HepG2 (cell line): ENCODE results near the gene NCAPD2. TPM values are rescaled to one million over a fixed set of nuclear protein-coding genes. Genes with fewer than 3 reads are reported as not detected.

Experiments used
- DR1 ChIP-seq: sonication (generic); formaldehyde crosslinking; IDR thresholded peaks from 2 replicates; pipeline ENCODE4 v1.8.0; 2021; ENCODE audit warnings: mild to moderate bottlenecking, missing genetic modification reagents, inconsistent platforms
- FOXJ3 ChIP-seq: sonication (generic); formaldehyde crosslinking; IDR thresholded peaks from 2 replicates; pipeline ENCODE4 v1.4.0; 2020; ENCODE audit warnings: missing genetic modification reagents, mild to moderate bottlenecking, borderline replicate concordance
- HDAC1 ChIP-seq: sonication (generic); formaldehyde crosslinking; IDR thresholded peaks from 2 replicates; pipeline ENCODE4 v1.5.1; 2020; ENCODE audit warnings: mild to moderate bottlenecking, missing genetic modification reagents
- MZF1 ChIP-seq: sonication (generic); formaldehyde crosslinking; IDR thresholded peaks from 2 replicates; pipeline ENCODE4 v1.8.1; 2023; ENCODE audit warnings: mild to moderate bottlenecking, missing genetic modification reagents, borderline replicate concordance
- NR2C2 ChIP-seq: sonication (generic); formaldehyde crosslinking; IDR thresholded peaks from 2 replicates; pipeline ENCODE4 v1.4.0; 2020; ENCODE audit warnings: missing genetic modification reagents, mild to moderate bottlenecking, moderate library complexity, borderline replicate concordance
- NR2F1 ChIP-seq, 2 experiments: fragments of 450-650 bp in 1 of 2; formaldehyde crosslinking in 1 of 2; IDR thresholded peaks; 2 replicates each; pipeline versions ENCODE4 v1.5.0 to v1.6.1; 2016 to 2020; ENCODE audit warnings: mild to moderate bottlenecking in 1 of 2, missing compliant biosample characterization in 1 of 2, missing genetic modification reagents in 1 of 2, moderate library complexity in 1 of 2
- RORA ChIP-seq: sonication (generic); formaldehyde crosslinking; IDR thresholded peaks from 2 replicates; pipeline ENCODE4 v1.5.0; 2020; ENCODE audit warnings: mild to moderate bottlenecking, missing genetic modification reagents, moderate library complexity
- SNAPC2 ChIP-seq: sonication (generic); formaldehyde crosslinking; IDR thresholded peaks from 2 replicates; pipeline ENCODE4 v1.8.1; 2022; ENCODE audit warnings: mild to moderate bottlenecking, missing genetic modification reagents
- ZNF224 ChIP-seq: sonication (generic); formaldehyde crosslinking; IDR thresholded peaks from 2 replicates; pipeline ENCODE4 v1.5.0; 2020; ENCODE audit warnings: mild to moderate bottlenecking, missing genetic modification reagents
- ZNF30 ChIP-seq: sonication (generic); formaldehyde crosslinking; IDR thresholded peaks from 2 replicates; pipeline ENCODE4 v1.5.0; 2020; ENCODE audit warnings: mild to moderate bottlenecking, missing genetic modification reagents
- ZNF549 ChIP-seq: sonication (generic); formaldehyde crosslinking; IDR thresholded peaks from 2 replicates; pipeline ENCODE4 v1.5.0; 2020; ENCODE audit warnings: missing genetic modification reagents
- ZNF567 ChIP-seq: sonication (generic); formaldehyde crosslinking; IDR thresholded peaks from 2 replicates; pipeline ENCODE4 v1.8.1; 2023; ENCODE audit warnings: mild to moderate bottlenecking, missing genetic modification reagents, borderline replicate concordance
- polyA plus RNA-seq, 8 experiments: library from polyadenylated mRNA; depleted of rRNA in 3 of 8; stranded (reverse) in 7 of 8; unstranded in 1 of 8; fragments of >200 nt; fragmentation: Illumina TruSeq in 4 of 8; extraction: Trizol in 4 of 8; gene quantifications; 2 replicates each; pipeline versions ENCODE4 v1.2.1 to v1.2.3, GENCODE V29; 2011 to 2016; ENCODE audit warnings: low read depth in 4 of 8, missing spikeins in 1 of 8, mixed read lengths in 1 of 8; ENCODE audit not compliant: insufficient read depth in 1 of 8
- total RNA-seq, 5 experiments: library from RNA; depleted of rRNA; stranded (reverse); fragments of >200 nt; fragmentation: Illumina TruSeq; extraction: Trizol; gene quantifications; 2 replicates each; pipeline ENCODE4 v1.2.3, GENCODE V29; 2016; ENCODE audit warnings: low read depth in 1 of 5
- TF ChIP-seq, protein P1 (sequence below): sonication (generic); formaldehyde crosslinking; IDR thresholded peaks from 2 replicates; pipeline ENCODE4 v1.5.1; 2020; ENCODE audit warnings: mild to moderate bottlenecking, missing genetic modification reagents, moderate library complexity
- TF ChIP-seq, protein P2 (sequence below), 2 experiments: sonication (generic) in 1 of 2; formaldehyde crosslinking in 1 of 2; IDR thresholded peaks; 2 replicates each; pipeline versions ENCODE4 v1.4.0 to v1.6.1; 2018 to 2020; ENCODE audit warnings: missing genetic modification reagents in 2 of 2, borderline replicate concordance in 1 of 2, low read depth in 1 of 2, mild to moderate bottlenecking in 1 of 2, missing biosample characterization in 1 of 2
- TF ChIP-seq, protein P3 (sequence below), 2 experiments: sonication (generic) in 1 of 2; formaldehyde crosslinking in 1 of 2; IDR thresholded peaks; 2 replicates each; pipeline versions ENCODE4 v1.4.0 to v1.6.1; 2016 to 2020; ENCODE audit warnings: borderline replicate concordance in 1 of 2, low read depth in 1 of 2, mild to moderate bottlenecking in 1 of 2, missing genetic modification reagents in 1 of 2

Gene NCAPD2
- total and polyA plus RNA-seq, 2 of the 13 experiments (the other 11 are each of a cell fraction or from before 2014, with no cell fraction given) = 51.1 to 65.6 TPM

DNA sequence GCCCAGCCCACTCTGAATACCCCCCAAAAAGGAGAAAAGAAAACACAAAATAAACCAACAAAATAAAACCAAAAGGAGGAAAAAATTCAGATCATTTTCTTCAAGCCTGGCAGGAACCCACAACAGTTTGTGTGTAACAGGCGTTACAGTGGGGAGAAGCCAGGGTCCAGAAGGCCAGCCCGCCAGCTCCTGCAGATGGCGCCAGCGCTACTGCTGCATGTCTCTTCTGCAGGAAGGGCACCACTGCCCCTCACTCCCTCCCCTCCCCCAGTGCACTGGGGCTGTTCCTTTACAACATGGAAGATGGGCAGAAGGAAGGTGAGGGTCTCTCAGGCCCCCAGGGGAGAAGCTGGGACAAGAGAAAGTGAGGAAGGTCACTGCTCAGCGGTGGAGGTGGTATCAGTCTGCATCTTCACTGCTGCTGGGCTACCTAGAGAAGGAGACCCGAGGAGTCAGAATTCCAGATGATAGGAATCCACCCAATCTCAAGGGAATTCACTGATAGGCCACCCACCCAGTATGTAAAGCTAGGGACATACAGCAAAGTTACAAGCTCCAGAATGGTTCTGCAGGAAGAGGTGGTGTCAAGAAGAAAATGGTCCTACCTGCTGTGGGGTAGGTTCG, 76.5 kb downstream of the NCAPD2 start (continued):
- TF ChIP-seq, protein P1, sequence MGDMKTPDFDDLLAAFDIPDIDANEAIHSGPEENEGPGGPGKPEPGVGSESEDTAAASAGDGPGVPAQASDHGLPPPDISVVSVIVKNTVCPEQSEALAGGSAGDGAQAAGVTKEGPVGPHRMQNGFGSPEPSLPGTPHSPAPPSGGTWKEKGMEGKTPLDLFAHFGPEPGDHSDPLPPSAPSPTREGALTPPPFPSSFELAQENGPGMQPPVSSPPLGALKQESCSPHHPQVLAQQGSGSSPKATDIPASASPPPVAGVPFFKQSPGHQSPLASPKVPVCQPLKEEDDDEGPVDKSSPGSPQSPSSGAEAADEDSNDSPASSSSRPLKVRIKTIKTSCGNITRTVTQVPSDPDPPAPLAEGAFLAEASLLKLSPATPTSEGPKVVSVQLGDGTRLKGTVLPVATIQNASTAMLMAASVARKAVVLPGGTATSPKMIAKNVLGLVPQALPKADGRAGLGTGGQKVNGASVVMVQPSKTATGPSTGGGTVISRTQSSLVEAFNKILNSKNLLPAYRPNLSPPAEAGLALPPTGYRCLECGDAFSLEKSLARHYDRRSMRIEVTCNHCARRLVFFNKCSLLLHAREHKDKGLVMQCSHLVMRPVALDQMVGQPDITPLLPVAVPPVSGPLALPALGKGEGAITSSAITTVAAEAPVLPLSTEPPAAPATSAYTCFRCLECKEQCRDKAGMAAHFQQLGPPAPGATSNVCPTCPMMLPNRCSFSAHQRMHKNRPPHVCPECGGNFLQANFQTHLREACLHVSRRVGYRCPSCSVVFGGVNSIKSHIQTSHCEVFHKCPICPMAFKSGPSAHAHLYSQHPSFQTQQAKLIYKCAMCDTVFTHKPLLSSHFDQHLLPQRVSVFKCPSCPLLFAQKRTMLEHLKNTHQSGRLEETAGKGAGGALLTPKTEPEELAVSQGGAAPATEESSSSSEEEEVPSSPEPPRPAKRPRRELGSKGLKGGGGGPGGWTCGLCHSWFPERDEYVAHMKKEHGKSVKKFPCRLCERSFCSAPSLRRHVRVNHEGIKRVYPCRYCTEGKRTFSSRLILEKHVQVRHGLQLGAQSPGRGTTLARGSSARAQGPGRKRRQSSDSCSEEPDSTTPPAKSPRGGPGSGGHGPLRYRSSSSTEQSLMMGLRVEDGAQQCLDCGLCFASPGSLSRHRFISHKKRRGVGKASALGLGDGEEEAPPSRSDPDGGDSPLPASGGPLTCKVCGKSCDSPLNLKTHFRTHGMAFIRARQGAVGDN (CRISPR knock-in tag) = peak; percentile 62
- TF ChIP-seq ZNF549 (CRISPR knock-in tag) (no peak), HDAC1 (CRISPR knock-in tag) (0 out of 2 replicates have a peak, but pooled peaks have one; percentile 29), NR2C2 (CRISPR knock-in tag) (no peak), RORA (CRISPR knock-in tag) (no peak), FOXJ3 (no peak), NR2F1 (CRISPR knock-in tag; IDR thresholded peaks at IDR 0.05) (no peak), DR1 (CRISPR knock-in tag) (no peak), SNAPC2 (CRISPR knock-in tag) (no peak), MZF1 (no peak), ZNF30 (CRISPR knock-in tag) (no peak), ZNF224 (CRISPR knock-in tag) (no peak), ZNF567 (no peak)
- TF ChIP-seq, protein P2, sequence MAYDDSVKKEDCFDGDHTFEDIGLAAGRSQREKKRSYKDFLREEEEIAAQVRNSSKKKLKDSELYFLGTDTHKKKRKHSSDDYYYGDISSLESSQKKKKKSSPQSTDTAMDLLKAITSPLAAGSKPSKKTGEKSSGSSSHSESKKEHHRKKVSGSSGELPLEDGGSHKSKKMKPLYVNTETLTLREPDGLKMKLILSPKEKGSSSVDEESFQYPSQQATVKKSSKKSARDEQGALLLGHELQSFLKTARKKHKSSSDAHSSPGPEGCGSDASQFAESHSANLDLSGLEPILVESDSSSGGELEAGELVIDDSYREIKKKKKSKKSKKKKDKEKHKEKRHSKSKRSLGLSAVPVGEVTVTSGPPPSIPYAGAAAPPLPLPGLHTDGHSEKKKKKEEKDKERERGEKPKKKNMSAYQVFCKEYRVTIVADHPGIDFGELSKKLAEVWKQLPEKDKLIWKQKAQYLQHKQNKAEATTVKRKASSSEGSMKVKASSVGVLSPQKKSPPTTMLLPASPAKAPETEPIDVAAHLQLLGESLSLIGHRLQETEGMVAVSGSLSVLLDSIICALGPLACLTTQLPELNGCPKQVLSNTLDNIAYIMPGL (CRISPR knock-in tag; IDR thresholded peaks at IDR 0.05; ENCODE audit: borderline replicate concordance in 1 of 2, low read depth in 1 of 2) = peak in 1 of 2 experiments; percentile 68; a peak in 2 of 4 replicates
- TF ChIP-seq, protein P3, sequence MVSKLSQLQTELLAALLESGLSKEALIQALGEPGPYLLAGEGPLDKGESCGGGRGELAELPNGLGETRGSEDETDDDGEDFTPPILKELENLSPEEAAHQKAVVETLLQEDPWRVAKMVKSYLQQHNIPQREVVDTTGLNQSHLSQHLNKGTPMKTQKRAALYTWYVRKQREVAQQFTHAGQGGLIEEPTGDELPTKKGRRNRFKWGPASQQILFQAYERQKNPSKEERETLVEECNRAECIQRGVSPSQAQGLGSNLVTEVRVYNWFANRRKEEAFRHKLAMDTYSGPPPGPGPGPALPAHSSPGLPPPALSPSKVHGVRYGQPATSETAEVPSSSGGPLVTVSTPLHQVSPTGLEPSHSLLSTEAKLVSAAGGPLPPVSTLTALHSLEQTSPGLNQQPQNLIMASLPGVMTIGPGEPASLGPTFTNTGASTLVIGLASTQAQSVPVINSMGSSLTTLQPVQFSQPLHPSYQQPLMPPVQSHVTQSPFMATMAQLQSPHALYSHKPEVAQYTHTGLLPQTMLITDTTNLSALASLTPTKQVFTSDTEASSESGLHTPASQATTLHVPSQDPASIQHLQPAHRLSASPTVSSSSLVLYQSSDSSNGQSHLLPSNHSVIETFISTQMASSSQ (IDR thresholded peaks at IDR 0.05; ENCODE audit: low read depth) = no peak
- TF ChIP-seq, protein P3 (CRISPR knock-in tag; IDR thresholded peaks at IDR 0.05; ENCODE audit: borderline replicate concordance) = no peak
